ENCODE measurements around the gene FAM20C.

The FAM20C gene

GRCh38 chr7:208816-209215 lies 16.4 kb downstream of the FAM20C start:
- DNase-seq (ENCODE audit: low read depth, low spot score): no peak

GRCh38 chr7:209416-209815 lies 17.0 kb downstream of the FAM20C start:
- no peak for DNase-seq (ENCODE audit: low read depth, low spot score)

GRCh38 chr7:209906-210305 lies 17.5 kb downstream of the FAM20C start:
- no peak for DNase-seq (ENCODE audit: low read depth, low spot score)

GRCh38 chr7:210401-210925 lies 18.1 kb downstream of the FAM20C start:
- DNase-seq (ENCODE audit: low read depth, low spot score): no peak

- no peak for DNase-seq (ENCODE audit: low read depth, low spot score)
Observed at GRCh38 chr7:211033-211714, 18.8 kb downstream of the FAM20C start.

- DNase-seq (ENCODE audit: low read depth, low spot score): no peak
Observed at GRCh38 chr7:211715-212058, 19.3 kb downstream of the FAM20C start.

GRCh38 chr7:212754-213153 lies 20.4 kb downstream of the FAM20C start:
- DNase-seq (ENCODE audit: low read depth, low spot score): no peak

GRCh38 chr7:213324-213993 lies 21.1 kb downstream of the FAM20C start:
- DNase-seq (ENCODE audit: low read depth, low spot score): no peak

GRCh38 chr7:214410-215212 lies 22.2 kb downstream of the FAM20C start:
- peak; percentile 77 for DNase-seq (ENCODE audit: low read depth, low spot score)

- DNase-seq (ENCODE audit: low read depth, low spot score): no peak
Observed at GRCh38 chr7:216360-217300, 24.3 kb downstream of the FAM20C start.

GRCh38 chr7:217781-218180 lies 25.4 kb downstream of the FAM20C start:
- no peak for DNase-seq (ENCODE audit: low read depth, low spot score)

GRCh38 chr7:218316-218715 lies 25.9 kb downstream of the FAM20C start:
- DNase-seq (ENCODE audit: low read depth, low spot score): no peak

GRCh38 chr7:218896-219580 lies 26.7 kb downstream of the FAM20C start:
- DNase-seq (ENCODE audit: low read depth, low spot score): no peak

GRCh38 chr7:219581-220150 lies 27.3 kb downstream of the FAM20C start:
- no peak for DNase-seq (ENCODE audit: low read depth, low spot score)

- DNase-seq (ENCODE audit: low read depth, low spot score): no peak
Observed at GRCh38 chr7:220151-220841, 27.9 kb downstream of the FAM20C start.

GRCh38 chr7:221978-222715 lies 29.8 kb downstream of the FAM20C start:
- no peak for DNase-seq (ENCODE audit: low read depth, low spot score)

- no peak for DNase-seq (ENCODE audit: low read depth, low spot score)
Observed at GRCh38 chr7:222716-223041, 30.3 kb downstream of the FAM20C start.

- DNase-seq (ENCODE audit: low read depth, low spot score): no peak
Observed at GRCh38 chr7:223118-223800, 30.9 kb downstream of the FAM20C start.

GRCh38 chr7:223861-224260 lies 31.5 kb downstream of the FAM20C start:
- DNase-seq (ENCODE audit: low read depth, low spot score): no peak
